ENCODE results near the gene LPCAT1.

DNA sequence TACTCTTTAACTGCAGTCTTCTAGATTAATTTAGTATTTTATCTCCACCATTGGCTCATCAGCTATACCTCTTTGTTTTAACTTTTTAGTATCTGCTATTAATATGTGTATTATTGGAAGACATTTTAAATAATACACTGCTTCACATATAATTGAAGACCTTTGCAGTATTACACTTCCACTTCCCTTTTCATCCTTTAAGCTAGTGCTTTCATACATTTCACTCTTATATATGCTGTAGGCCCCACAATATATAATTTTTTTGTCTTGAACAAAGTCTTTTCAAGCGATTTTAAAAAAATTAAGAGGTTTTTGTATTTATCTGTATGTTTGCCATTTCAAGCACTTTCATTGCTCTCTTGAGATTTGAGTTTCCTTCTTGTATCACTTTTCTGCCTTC is 8.6 kb upstream of the LPCAT1 start:
- TF ChIP-seq CTCF (IDR thresholded peaks at IDR 0.05 in 2 of 3, conservative IDR thresholded peaks at IDR 0.05 in 1 of 3; ENCODE audit: borderline replicate concordance in 1 of 3, insufficient read depth in 1 of 3, low read depth in 2 of 3, low read length in 2 of 3), result no peak
- TF ChIP-seq, protein P1, sequence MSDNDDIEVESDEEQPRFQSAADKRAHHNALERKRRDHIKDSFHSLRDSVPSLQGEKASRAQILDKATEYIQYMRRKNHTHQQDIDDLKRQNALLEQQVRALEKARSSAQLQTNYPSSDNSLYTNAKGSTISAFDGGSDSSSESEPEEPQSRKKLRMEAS (IDR thresholded peaks at IDR 0.05), result no peak
- TF ChIP-seq POLR2A (IDR thresholded peaks at IDR 0.05; ENCODE audit: borderline replicate concordance, extremely low read depth, insufficient read depth, insufficient read length), result no peak
- no peak for TF ChIP-seq RAD21 (IDR thresholded peaks at IDR 0.05; ENCODE audit: low read depth)
- TF ChIP-seq, protein P2, sequence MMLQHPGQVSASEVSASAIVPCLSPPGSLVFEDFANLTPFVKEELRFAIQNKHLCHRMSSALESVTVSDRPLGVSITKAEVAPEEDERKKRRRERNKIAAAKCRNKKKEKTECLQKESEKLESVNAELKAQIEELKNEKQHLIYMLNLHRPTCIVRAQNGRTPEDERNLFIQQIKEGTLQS (IDR thresholded peaks at IDR 0.05), result no peak
- TF ChIP-seq ZNF274 (IDR thresholded peaks at IDR 0.05; ENCODE audit: low read depth, low read length), result no peak
- no peak for TF ChIP-seq POLR2AphosphoS5 (IDR thresholded peaks at IDR 0.05; ENCODE audit: low read depth, low read length)
- TF ChIP-seq YY1 (IDR thresholded peaks at IDR 0.05; ENCODE audit: extremely low read depth, insufficient replicate concordance, low read depth, low read length), result no peak
- TF ChIP-seq EGR1 (IDR thresholded peaks at IDR 0.05; ENCODE audit: low read depth), result no peak

All from HCT116 (cell line).